ENCODE data around the gene CYP46A1. TPM values are rescaled to one million over a fixed set of nuclear protein-coding genes. Genes with fewer than 3 reads are reported as not detected.

CYP46A1 gene
- total RNA-seq, 1 donor from 2014 or later: 1.9 TPM

DNA sequence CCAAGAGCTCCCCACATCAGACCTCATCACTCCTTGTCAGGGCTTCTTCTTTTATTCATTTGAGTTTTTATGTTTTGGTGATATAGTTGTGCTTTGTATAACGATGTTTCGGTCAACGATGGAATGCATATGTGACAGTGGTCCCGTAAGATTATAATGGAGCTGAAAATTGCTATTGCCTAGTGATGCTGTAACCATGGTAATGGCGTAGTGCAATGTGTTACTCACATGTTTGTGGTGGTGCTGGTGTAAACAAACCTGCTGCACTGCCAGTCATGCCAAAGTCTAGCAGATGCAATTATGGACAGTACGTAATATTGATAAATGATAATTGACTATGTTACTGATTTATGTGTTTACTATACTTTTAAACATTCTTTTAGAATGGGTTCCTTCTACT lies 16.3 kb downstream of the CYP46A1 start:
- TF ChIP-seq, protein P1, sequence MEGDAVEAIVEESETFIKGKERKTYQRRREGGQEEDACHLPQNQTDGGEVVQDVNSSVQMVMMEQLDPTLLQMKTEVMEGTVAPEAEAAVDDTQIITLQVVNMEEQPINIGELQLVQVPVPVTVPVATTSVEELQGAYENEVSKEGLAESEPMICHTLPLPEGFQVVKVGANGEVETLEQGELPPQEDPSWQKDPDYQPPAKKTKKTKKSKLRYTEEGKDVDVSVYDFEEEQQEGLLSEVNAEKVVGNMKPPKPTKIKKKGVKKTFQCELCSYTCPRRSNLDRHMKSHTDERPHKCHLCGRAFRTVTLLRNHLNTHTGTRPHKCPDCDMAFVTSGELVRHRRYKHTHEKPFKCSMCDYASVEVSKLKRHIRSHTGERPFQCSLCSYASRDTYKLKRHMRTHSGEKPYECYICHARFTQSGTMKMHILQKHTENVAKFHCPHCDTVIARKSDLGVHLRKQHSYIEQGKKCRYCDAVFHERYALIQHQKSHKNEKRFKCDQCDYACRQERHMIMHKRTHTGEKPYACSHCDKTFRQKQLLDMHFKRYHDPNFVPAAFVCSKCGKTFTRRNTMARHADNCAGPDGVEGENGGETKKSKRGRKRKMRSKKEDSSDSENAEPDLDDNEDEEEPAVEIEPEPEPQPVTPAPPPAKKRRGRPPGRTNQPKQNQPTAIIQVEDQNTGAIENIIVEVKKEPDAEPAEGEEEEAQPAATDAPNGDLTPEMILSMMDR (IDR thresholded peaks at IDR 0.05; ENCODE audit: unreplicated experiment): no peak
- Mint-ChIP-seq H3K4me1 (no peaks in the 10 kb centered on the region), H3K36me3 (peaks cover 17% of the 10 kb centered on the region), H3K27ac (no peak overlapping the region), H3K9me3 (peaks cover 32% of the 10 kb centered on the region), H3K4me3 (no peak overlapping the region), H3K27me3 (ENCODE audit: low read depth) (peaks cover 2% of the 10 kb centered on the region)
- no peak for DNase-seq (ENCODE audit: low spot score in 2 of 2, unreplicated experiment in 2 of 2)

DNA sequence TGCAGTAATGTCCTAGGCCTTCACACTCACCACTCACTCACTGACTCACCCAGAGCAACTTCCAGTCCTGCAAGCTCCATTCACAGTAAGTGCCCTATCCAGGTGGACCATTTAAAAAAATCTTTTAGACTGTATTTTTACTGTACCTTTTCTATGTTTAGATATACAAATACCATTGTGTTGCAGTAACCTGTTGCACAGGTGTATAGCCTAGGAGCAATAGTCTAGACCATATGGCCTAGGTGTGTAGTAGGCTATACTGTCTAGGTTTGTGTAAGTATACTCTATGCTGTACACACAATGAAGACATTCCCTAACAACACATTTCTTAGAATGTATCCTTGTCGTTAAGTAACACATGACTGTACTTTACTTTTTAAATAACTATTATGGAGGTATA lies 17.2 kb downstream of the CYP46A1 start:
- H3K27ac Mint-ChIP-seq: no peak overlapping the region
- H3K4me3 Mint-ChIP-seq: no peak overlapping the region
- H3K36me3 Mint-ChIP-seq: peaks cover 17% of the 10 kb centered on the region
- H3K4me1 Mint-ChIP-seq: no peaks in the 10 kb centered on the region
- TF ChIP-seq, protein P1 (IDR thresholded peaks at IDR 0.05; ENCODE audit: unreplicated experiment): no peak
- peaks cover 2% of the 10 kb centered on the region for H3K27me3 Mint-ChIP-seq (ENCODE audit: low read depth)
- no peak for DNase-seq (ENCODE audit: low spot score in 2 of 2, unreplicated experiment in 2 of 2)
- H3K9me3 Mint-ChIP-seq: peaks cover 27% of the 10 kb centered on the region

DNA sequence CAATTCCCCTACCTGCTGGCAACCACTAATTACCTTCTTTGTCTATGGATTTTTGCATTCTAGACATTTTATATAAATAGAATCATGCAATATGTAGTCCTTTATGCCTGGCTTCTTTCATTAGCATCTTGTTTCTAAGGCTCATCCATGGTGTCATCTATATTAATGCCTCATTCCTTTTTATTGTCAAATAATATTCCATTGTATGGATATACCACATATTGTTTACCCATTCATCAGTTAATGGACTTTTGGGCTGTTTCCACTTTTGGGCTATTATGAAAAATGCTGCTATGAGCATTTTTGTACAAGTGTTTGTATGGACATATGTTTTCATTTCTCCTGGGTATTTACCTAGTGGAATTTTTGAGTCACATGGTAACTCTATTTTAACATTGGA lies 18.0 kb downstream of the CYP46A1 start:
- Mint-ChIP-seq H3K4me1 (no peaks in the 10 kb centered on the region), H3K27ac (no peak overlapping the region), H3K27me3 (ENCODE audit: low read depth) (peaks cover 2% of the 10 kb centered on the region), H3K9me3 (peaks cover 22% of the 10 kb centered on the region), H3K36me3 (peaks cover 17% of the 10 kb centered on the region), H3K4me3 (no peak overlapping the region)
- TF ChIP-seq, protein P1 (IDR thresholded peaks at IDR 0.05; ENCODE audit: unreplicated experiment): no peak
- DNase-seq (ENCODE audit: low spot score in 2 of 2, unreplicated experiment in 2 of 2): no peak

DNA sequence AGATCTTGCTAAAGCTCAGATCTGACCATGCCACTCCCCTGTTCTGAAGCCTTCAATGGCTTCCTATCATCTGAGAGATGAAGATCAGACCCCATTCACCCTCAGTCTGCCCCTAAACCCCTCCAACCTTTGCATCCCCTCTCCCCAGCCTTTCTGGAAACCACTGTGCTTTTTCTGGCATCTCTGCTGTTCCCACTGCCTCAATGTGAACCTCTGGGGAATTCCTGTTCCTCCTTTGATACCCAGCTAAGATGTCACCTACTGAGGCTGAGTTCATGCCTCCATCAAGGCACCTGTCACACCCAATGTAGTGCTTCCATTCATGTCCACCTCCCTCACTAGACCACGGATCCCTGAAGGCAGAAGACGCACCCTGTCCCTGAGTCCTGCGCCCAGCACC lies 19.3 kb downstream of the CYP46A1 start:
- TF ChIP-seq, protein P1 (IDR thresholded peaks at IDR 0.05; ENCODE audit: unreplicated experiment): no peak
- Mint-ChIP-seq H3K4me1 (no peaks in the 10 kb centered on the region), H3K27ac (no peak overlapping the region), H3K36me3 (peaks cover 17% of the 10 kb centered on the region), H3K27me3 (ENCODE audit: low read depth) (peaks cover 2% of the 10 kb centered on the region), H3K4me3 (no peak overlapping the region), H3K9me3 (peaks cover 22% of the 10 kb centered on the region)
- DNase-seq (ENCODE audit: low spot score in 2 of 2, unreplicated experiment in 2 of 2): peak in 1 of 2 experiments; percentile 29

DNA sequence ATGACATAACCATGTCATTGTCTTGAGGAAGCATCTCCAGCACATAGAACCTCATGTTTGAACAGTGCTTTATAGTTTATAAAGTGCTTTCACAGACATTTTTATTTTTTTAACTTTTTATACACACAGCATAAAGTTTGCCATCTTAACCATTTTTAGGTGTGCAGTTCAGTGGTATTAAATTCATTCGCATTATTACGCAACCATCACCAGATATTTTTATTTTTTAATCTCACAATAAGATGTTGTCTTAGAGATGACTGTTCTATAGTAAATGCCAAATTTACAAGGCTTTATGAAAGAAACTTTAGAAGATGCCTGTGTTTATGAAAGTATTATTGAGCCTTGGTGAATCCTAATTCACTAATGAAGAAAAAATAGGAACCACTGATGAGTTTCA lies 19.9 kb downstream of the CYP46A1 start:
- TF ChIP-seq, protein P1 (IDR thresholded peaks at IDR 0.05; ENCODE audit: unreplicated experiment): no peak
- Mint-ChIP-seq H3K4me1 (no peaks in the 10 kb centered on the region), H3K4me3 (no peak overlapping the region), H3K36me3 (peaks cover 17% of the 10 kb centered on the region), H3K27me3 (ENCODE audit: low read depth) (peaks cover 2% of the 10 kb centered on the region), H3K9me3 (peaks cover 22% of the 10 kb centered on the region), H3K27ac (no peak overlapping the region)
- DNase-seq (ENCODE audit: low spot score in 2 of 2, unreplicated experiment in 2 of 2): no peak
